Keratinocyte (primary cell): Measurements from ENCODE around the gene AKAP13. TPM values are rescaled to one million over a fixed set of nuclear protein-coding genes. Genes with fewer than 3 reads are reported as not detected.

ENCODE experiments used
- DNase-seq: peaks from one replicate; pipeline ENCODE4 v3.0.0-alpha.2; 2011; ENCODE audit warnings: low read depth, missing footprints, low spot score
- FAIRE-seq: peaks from 2 replicates; lab custom pipeline; 2011; peaks lifted over from hg19 to GRCh38; lab: Jason Lieb, UNC
- H2AFZ ChIP-seq: 2 replicates; pipeline ENCODE4 v1.6.0; 2012; ENCODE audit warnings: low read length, control low read depth, inconsistent platforms; ENCODE audit not compliant: control insufficient read depth
- H3K27ac ChIP-seq: 2 replicates; pipeline ENCODE4 v1.5.1; 2011; ENCODE audit warnings: low read length; ENCODE audit not compliant: control insufficient read depth, insufficient read depth
- H3K27me3 ChIP-seq: 3 replicates; pipeline ENCODE4 v1.6.0; 2011; ENCODE audit warnings: low read length; ENCODE audit not compliant: control insufficient read depth, insufficient read depth; ENCODE audit errors: extremely low read depth
- H3K36me3 ChIP-seq, 2 experiments: 2 replicates in 1 of 2; 3 replicates in 1 of 2; pipeline ENCODE4 v1.5.1; 2011; ENCODE audit warnings: low read length in 2 of 2, mild to moderate bottlenecking in 1 of 2; ENCODE audit not compliant: control insufficient read depth in 2 of 2, insufficient read depth in 2 of 2; ENCODE audit errors: extremely low read depth in 1 of 2
- H3K4me1 ChIP-seq: 3 replicates; pipeline ENCODE4 v1.5.1; 2011; ENCODE audit warnings: low read length; ENCODE audit not compliant: control insufficient read depth, insufficient read depth; ENCODE audit errors: extremely low read depth
- H3K4me2 ChIP-seq: 3 replicates; pipeline ENCODE4 v1.6.0; 2011; ENCODE audit warnings: low read depth, low read length; ENCODE audit not compliant: control insufficient read depth, insufficient read depth; ENCODE audit errors: extremely low read depth
- H3K4me3 ChIP-seq, 3 experiments: fragments of 200-600 bp in 1 of 3; sonication (generic) in 1 of 3; 2 replicates in 2 of 3; 3 replicates in 1 of 3; pipeline ENCODE4 v1.5.1; 2011 to 2016; ENCODE audit warnings: low read length in 3 of 3, mild to moderate bottlenecking in 3 of 3, control low read depth in 2 of 3, inconsistent platforms in 1 of 3, low read depth in 1 of 3, mixed read lengths in 1 of 3, mixed run types in 1 of 3, moderate library complexity in 1 of 3; ENCODE audit not compliant: control insufficient read depth in 2 of 3, insufficient read depth in 2 of 3; ENCODE audit errors: extremely low read depth in 1 of 3
- H3K79me2 ChIP-seq: 2 replicates; pipeline ENCODE4 v1.6.0; 2012; ENCODE audit warnings: low read length; ENCODE audit not compliant: control insufficient read depth, insufficient read depth
- H3K9ac ChIP-seq: 3 replicates; pipeline ENCODE4 v1.6.0; 2011; ENCODE audit warnings: low read length; ENCODE audit not compliant: control insufficient read depth, insufficient read depth; ENCODE audit errors: extremely low read depth
- H3K9me1 ChIP-seq: 3 replicates; pipeline ENCODE4 v1.6.0; 2011; ENCODE audit warnings: low read length; ENCODE audit not compliant: control insufficient read depth, insufficient read depth; ENCODE audit errors: extremely low read depth
- H3K9me3 ChIP-seq: 2 replicates; pipeline ENCODE4 v1.5.1; 2012; ENCODE audit warnings: low read depth, low read length; ENCODE audit not compliant: control insufficient read depth
- H4K20me1 ChIP-seq: 3 replicates; pipeline ENCODE4 v1.6.0; 2011; ENCODE audit warnings: low read length; ENCODE audit not compliant: control insufficient read depth, insufficient read depth; ENCODE audit errors: extremely low read depth
- EZH2 ChIP-seq: IDR thresholded peaks from one replicate; pipeline ENCODE4 v1.6.1; 2012; ENCODE audit warnings: inconsistent platforms, mild to moderate bottlenecking, low read length, moderate library complexity
- dilution Hi-C: fragments of 300-500 bp; cut with MboI; formaldehyde crosslinking; loops from one replicate; pipeline ENCODE4 v1.7.0; 2020; ENCODE audit warnings: low sequenced_read_pairs; ENCODE audit not compliant: extremely low pct_ligation_motif_present
- polyA plus RNA-seq, 5 experiments: library from polyadenylated mRNA; depleted of rRNA in 3 of 5; stranded (reverse) in 3 of 5; stranded (forward) in 1 of 5; unstranded in 1 of 5; fragments of >200 nt; gene quantifications; 1 replicate in 1 of 5; 2 replicates in 3 of 5; 3 replicates in 1 of 5; pipeline versions ENCODE4 v1.2.1 to v1.2.3, GENCODE V29; 2011 to 2012; ENCODE audit warnings: missing spikeins in 2 of 5, low read depth in 1 of 5, low replicate concordance in 1 of 5
- TF ChIP-seq, protein P1 (sequence below), 3 experiments: IDR thresholded peaks in 1 of 3; conservative IDR thresholded peaks in 1 of 3; optimal IDR thresholded peaks in 1 of 3; 2 replicates in 2 of 3; 3 replicates in 1 of 3; pipeline versions ENCODE3 to v1.5.1; 2011; ENCODE audit warnings: low read length in 3 of 3, mild to moderate bottlenecking in 3 of 3, moderate library complexity in 2 of 3, control low read depth in 1 of 3, inconsistent platforms in 1 of 3; ENCODE audit not compliant: insufficient read depth in 2 of 3; ENCODE audit errors: extremely low read depth in 1 of 3

AKAP13 gene
- polyA plus RNA-seq, 1 donor (not counting 4 experiments of a cell fraction or from before 2014, with no cell fraction given) = 16.7 TPM

- dilution Hi-C loops = no loop called here
- FAIRE-seq = no peak
- no peak overlapping the region for H3K4me2 ChIP-seq
- no peak overlapping the region for H2AFZ ChIP-seq
- H3K36me3 ChIP-seq = no peaks in the 10 kb centered on the region
- H3K27me3 ChIP-seq = no peaks in the 10 kb centered on the region
- peaks cover 8% of the 10 kb centered on the region for H3K9me1 ChIP-seq
- DNase-seq = no peak
- no peaks in the 10 kb centered on the region for H4K20me1 ChIP-seq
- H3K9me3 ChIP-seq = no peaks in the 10 kb centered on the region
- no peak overlapping the region for H3K27ac ChIP-seq
- peaks cover 53% of the 10 kb centered on the region for H3K79me2 ChIP-seq
- TF ChIP-seq EZH2 = no peak
- TF ChIP-seq, protein P1, sequence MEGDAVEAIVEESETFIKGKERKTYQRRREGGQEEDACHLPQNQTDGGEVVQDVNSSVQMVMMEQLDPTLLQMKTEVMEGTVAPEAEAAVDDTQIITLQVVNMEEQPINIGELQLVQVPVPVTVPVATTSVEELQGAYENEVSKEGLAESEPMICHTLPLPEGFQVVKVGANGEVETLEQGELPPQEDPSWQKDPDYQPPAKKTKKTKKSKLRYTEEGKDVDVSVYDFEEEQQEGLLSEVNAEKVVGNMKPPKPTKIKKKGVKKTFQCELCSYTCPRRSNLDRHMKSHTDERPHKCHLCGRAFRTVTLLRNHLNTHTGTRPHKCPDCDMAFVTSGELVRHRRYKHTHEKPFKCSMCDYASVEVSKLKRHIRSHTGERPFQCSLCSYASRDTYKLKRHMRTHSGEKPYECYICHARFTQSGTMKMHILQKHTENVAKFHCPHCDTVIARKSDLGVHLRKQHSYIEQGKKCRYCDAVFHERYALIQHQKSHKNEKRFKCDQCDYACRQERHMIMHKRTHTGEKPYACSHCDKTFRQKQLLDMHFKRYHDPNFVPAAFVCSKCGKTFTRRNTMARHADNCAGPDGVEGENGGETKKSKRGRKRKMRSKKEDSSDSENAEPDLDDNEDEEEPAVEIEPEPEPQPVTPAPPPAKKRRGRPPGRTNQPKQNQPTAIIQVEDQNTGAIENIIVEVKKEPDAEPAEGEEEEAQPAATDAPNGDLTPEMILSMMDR (optimal IDR thresholded peaks at IDR 0.05 in 1 of 3, IDR thresholded peaks at IDR 0.05 in 1 of 3, conservative IDR thresholded peaks at IDR 0.05 in 1 of 3; ENCODE audit: extremely low read depth in 1 of 3, insufficient read depth in 2 of 3, low read length in 3 of 3) = peak in 1 of 3 experiments; percentile 32
- no peak overlapping the region for H3K4me3 ChIP-seq
- H3K9ac ChIP-seq = no peak overlapping the region
- peaks cover 40% of the 10 kb centered on the region for H3K4me1 ChIP-seq
Observed at GRCh38 chr15:85788771-85789495, 408.5 kb downstream of the AKAP13 start.

- Histone ChIP-seq H3K4me2 (no peak overlapping the region), H3K4me3 (no peak overlapping the region), H3K9me1 (peaks cover 7% of the 10 kb centered on the region), H3K4me1 (peaks cover 39% of the 10 kb centered on the region), H3K36me3 (no peaks in the 10 kb centered on the region), H4K20me1 (no peaks in the 10 kb centered on the region), H3K9ac (no peak overlapping the region), H3K79me2 (peaks cover 53% of the 10 kb centered on the region), H3K27ac (no peak overlapping the region), H3K9me3 (no peaks in the 10 kb centered on the region), H2AFZ (no peak overlapping the region), H3K27me3 (no peaks in the 10 kb centered on the region)
- FAIRE-seq (no peak), DNase-seq (no peak)
- no peak for TF ChIP-seq EZH2
- TF ChIP-seq, protein P1 (optimal IDR thresholded peaks at IDR 0.05 in 1 of 3, IDR thresholded peaks at IDR 0.05 in 1 of 3, conservative IDR thresholded peaks at IDR 0.05 in 1 of 3; ENCODE audit: extremely low read depth in 1 of 3, insufficient read depth in 2 of 3, low read length in 3 of 3) = no peak
- dilution Hi-C loops = no loop called here
Observed at GRCh38 chr15:85789496-85789875, 409.1 kb downstream of the AKAP13 start.
